Measurements from ENCODE around the gene SLC25A12. TPM values are rescaled to one million over a fixed set of nuclear protein-coding genes. Genes with fewer than 3 reads are reported as not detected.
"Not testable (repeated sequence)": the region's sequence is repeated elsewhere in the genome, so short reads cannot be mapped to it uniquely, and the experiment has no call there.

Gene SLC25A12
- total RNA-seq, 2 donors from 2014 or later, result 11.0 to 15.5 TPM

DNA sequence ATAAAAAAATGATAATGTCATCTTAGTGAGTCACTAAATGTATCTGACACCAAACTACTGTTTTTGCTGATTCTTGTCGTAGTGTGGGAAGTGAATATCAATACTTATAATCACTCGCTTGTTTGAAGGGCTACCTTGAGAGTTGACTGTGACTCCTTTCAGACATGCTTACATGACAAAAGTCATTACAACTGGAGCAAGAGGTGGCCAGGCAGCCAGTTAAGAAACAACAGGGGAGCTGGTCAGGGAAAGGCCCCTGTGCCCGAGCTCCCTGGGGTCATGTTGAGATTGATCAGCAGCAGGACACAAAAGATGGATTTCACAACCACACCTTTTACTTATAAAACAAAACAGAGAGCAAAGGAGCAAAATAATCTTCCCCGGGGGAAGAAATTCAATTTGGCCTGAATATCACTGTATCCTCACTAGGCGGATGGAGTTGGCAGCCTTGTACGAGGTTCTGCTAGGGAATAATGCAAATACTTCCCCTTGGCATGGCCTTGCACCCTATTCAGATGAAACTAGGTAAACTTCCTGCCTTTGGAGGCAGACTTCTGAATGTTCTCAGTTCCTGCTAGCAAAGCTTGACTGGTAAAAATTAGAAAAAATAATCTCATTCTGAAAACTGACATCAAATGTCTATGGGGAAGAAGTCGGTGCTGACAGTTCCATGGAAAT lies 105.6 kb downstream of the SLC25A12 start:
- peaks cover 5% of the 10 kb centered on the region for H3K36me3 Mint-ChIP-seq (ENCODE audit: low read depth)
- no peak overlapping the region for H3K27ac Mint-ChIP-seq
- no peaks in the 10 kb centered on the region for H3K27me3 Mint-ChIP-seq
- ATAC-seq, result no peak
- no peak overlapping the region for H3K4me3 Mint-ChIP-seq
- H3K9me3 ChIP-seq (ENCODE audit: control insufficient read depth, low read length, poor library complexity, severe bottlenecking), result no peaks in the 10 kb centered on the region
- no peaks in the 10 kb centered on the region for H3K4me1 Mint-ChIP-seq
- no peak for DNase-seq

DNA sequence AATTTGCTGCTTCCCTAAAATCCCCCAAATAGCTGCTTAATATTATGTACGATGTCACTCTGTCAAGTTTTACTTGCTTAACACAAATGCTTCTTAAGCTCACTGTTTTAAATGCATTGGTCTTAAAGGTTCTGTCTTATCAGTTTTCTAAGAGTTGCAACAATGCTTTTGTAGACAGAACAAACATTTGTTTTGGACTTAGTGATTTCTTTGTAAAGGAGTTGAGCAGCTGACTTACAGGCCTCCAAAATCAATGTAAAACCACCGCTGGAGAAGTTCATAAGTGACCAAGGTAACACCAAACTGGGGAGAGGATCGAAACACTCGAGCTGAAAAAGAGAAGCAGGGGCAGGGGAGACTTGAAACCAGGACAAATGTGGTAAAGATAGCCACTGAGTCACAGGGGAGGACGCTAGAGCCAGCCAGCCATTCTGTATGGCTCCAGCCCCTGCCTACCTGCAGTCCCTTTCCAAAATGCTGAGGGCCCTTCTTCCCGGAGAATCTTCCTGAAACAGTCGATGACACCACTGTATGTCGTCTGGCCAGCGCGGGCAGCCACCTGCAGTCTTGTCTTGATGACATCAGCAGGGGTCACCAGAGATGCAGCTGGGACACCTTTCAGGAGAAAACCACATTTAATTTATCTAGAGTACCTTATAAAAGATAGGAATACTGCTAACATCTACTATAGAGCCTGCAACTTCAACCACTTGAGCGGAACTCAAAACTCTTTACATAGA lies 106.5 kb downstream of the SLC25A12 start:
- H3K9me3 ChIP-seq (ENCODE audit: control insufficient read depth, low read length, poor library complexity, severe bottlenecking), result no peaks in the 10 kb centered on the region
- Mint-ChIP-seq H3K4me3 (no peak overlapping the region), H3K27ac (peak overlapping the region; percentile 4), H3K4me1 (no peaks in the 10 kb centered on the region), H3K27me3 (no peaks in the 10 kb centered on the region), H3K36me3 (ENCODE audit: low read depth) (peaks cover 3% of the 10 kb centered on the region)
- ATAC-seq, result no peak
- no peak for DNase-seq

DNA sequence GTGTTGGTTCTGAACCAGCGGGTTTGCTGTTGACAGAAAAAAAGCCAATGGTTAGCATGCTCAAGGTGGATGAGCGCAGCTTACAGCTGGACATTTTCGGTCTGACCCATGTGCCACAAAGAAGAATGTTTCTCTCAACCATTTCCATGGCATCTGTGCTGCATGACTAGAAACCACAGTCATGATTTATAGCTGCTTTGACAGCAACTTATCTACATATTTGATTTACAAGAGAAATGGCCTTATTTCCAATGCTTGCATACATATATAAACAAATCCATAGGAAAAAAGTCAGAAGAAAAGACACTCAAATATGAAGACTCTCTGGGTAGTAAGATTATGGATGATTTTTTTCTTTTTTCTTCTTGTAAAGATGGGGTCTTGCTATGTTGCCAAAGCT lies 108.6 kb downstream of the SLC25A12 start:
- H3K4me1 Mint-ChIP-seq, result no peaks in the 10 kb centered on the region
- ATAC-seq (no peak), DNase-seq (no peak)
- H3K27me3 Mint-ChIP-seq, result no peaks in the 10 kb centered on the region
- no peaks in the 10 kb centered on the region for H3K9me3 ChIP-seq (ENCODE audit: control insufficient read depth, low read length, poor library complexity, severe bottlenecking)
- no peak overlapping the region for H3K4me3 Mint-ChIP-seq
- peaks cover 3% of the 10 kb centered on the region for H3K36me3 Mint-ChIP-seq (ENCODE audit: low read depth)
- H3K27ac Mint-ChIP-seq, result no peak overlapping the region

DNA sequence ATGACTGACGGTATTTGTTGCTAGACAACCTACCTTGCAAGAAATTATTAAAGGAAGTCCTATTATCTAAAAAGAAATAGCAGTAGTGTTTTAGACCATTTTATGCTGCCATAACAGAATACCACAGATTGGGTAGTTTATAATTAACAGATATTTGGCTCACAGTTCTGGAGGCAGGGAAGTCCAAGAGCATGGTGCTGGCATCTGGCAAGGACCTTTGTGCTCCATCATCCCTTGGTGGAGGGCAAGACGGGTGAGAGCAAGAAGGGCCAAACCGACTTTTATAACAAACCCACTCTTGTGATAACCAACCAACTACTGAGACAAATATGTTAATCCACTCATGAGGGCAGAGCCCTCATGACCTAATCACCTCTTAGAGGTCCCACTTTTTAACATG lies 115.5 kb downstream of the SLC25A12 start:
- no peak overlapping the region for H3K27ac Mint-ChIP-seq
- no peaks in the 10 kb centered on the region for H3K4me1 Mint-ChIP-seq
- no peaks in the 10 kb centered on the region for H3K27me3 Mint-ChIP-seq

DNA sequence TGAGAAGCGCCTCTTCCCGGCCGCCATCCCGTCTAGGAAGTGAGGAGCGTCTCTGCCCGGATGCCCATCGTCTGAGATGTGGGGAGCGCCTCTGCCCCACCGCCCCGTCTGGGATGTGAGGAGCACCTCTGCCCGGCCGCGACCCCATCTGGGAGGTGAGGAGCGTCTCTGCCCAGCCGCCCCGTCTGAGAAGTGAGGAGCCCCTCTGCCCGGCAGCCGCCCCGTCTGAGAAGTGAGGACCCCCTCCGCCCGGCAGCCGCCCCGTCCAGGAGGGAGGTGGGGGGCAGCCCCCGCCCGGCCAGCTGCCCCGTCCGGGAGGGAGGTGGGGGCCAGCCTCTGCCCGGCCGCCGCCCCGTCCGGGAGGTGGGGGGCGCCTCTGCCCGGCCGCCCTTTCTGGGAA lies 119.5 kb downstream of the SLC25A12 start:
- DNase-seq; H3K27me3 Mint-ChIP-seq; H3K4me1 Mint-ChIP-seq; H3K4me3 Mint-ChIP-seq; ATAC-seq; H3K36me3 Mint-ChIP-seq (ENCODE audit: low read depth); H3K9me3 ChIP-seq (ENCODE audit: control insufficient read depth, low read length, poor library complexity, severe bottlenecking); H3K27ac Mint-ChIP-seq: not testable (repeated sequence)

More for the DNA sequence above, 115.5 kb downstream of the SLC25A12 start:
- peaks cover 3% of the 10 kb centered on the region for H3K36me3 Mint-ChIP-seq (ENCODE audit: low read depth)
- no peak overlapping the region for H3K4me3 Mint-ChIP-seq
- DNase-seq (no peak), ATAC-seq (no peak)
- no peaks in the 10 kb centered on the region for H3K9me3 ChIP-seq (ENCODE audit: control insufficient read depth, low read length, poor library complexity, severe bottlenecking)

DNA sequence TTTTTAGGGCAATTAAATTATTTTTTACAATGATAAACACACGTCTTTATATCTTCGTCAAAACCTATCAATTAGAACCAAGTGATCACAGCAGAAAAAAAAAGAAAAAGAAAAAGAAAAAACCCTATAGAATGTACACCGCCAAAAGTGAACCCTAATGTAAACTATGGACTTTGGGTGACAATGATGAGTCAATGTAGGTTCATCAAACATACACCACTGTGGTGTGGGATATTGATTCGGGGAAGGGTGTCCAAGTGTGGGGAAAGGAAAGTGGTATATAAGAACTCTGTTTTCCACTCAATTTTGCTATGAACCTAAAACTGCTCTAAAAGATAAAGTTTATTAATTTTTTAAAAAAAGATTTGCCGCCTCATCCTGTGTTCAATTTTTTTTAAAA lies 121.7 kb downstream of the SLC25A12 start:
- H3K36me3 Mint-ChIP-seq (ENCODE audit: low read depth), result peaks cover 3% of the 10 kb centered on the region
- DNase-seq (no peak), ATAC-seq (no peak)
- no peaks in the 10 kb centered on the region for H3K9me3 ChIP-seq (ENCODE audit: control insufficient read depth, low read length, poor library complexity, severe bottlenecking)
- no peaks in the 10 kb centered on the region for H3K27me3 Mint-ChIP-seq
- H3K4me1 Mint-ChIP-seq, result no peaks in the 10 kb centered on the region
- no peak overlapping the region for H3K4me3 Mint-ChIP-seq
- no peak overlapping the region for H3K27ac Mint-ChIP-seq

DNA sequence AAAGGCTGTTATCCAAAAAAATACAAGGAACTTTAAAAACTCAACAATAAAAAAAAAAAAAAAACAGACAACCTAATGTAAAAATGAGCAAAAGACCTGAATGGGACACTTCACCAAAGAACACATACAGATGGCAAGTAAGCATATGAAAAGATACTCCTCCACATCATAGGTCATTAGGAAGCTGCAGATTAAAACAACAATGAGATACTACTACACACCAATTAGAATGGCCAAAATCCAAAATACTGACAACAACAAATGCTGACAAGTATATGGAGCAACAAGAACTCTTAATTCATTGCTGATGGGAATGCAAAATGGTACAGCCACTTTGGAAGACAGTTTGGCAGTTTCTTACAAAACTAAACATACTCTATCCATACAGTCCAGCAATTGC lies 122.6 kb downstream of the SLC25A12 start:
- no peak for DNase-seq
- Mint-ChIP-seq H3K27me3 (no peaks in the 10 kb centered on the region), H3K4me1 (no peaks in the 10 kb centered on the region), H3K4me3 (no peak overlapping the region), H3K27ac (no peak overlapping the region), H3K36me3 (ENCODE audit: low read depth) (peaks cover 7% of the 10 kb centered on the region)
- no peaks in the 10 kb centered on the region for H3K9me3 ChIP-seq (ENCODE audit: control insufficient read depth, low read length, poor library complexity, severe bottlenecking)
- no peak for ATAC-seq

DNA sequence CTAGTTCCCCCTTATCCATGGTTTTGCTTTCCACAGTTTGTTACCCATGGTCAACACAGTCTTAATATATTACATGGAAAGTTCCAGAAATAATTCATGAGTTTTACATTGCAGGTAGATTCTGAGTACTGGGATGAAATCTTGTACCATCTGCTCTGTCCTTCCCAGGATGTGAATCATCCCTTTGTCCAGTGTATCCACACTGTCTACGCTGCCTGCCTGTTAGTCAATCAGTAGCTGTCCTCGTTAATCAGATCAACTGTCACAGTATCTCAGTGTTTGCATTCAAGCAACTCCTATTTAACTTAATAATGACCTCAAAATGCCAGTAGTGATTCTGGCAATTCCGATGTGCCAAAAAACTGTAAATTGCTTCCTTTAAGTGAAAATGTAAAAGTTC lies 130.4 kb downstream of the SLC25A12 start:
- Mint-ChIP-seq H3K4me3 (no peak overlapping the region), H3K4me1 (no peaks in the 10 kb centered on the region), H3K36me3 (ENCODE audit: low read depth) (peaks cover 10% of the 10 kb centered on the region), H3K27me3 (no peaks in the 10 kb centered on the region), H3K27ac (no peak overlapping the region)
- DNase-seq (no peak), ATAC-seq (no peak)
- no peaks in the 10 kb centered on the region for H3K9me3 ChIP-seq (ENCODE audit: control insufficient read depth, low read length, poor library complexity, severe bottlenecking)

DNA sequence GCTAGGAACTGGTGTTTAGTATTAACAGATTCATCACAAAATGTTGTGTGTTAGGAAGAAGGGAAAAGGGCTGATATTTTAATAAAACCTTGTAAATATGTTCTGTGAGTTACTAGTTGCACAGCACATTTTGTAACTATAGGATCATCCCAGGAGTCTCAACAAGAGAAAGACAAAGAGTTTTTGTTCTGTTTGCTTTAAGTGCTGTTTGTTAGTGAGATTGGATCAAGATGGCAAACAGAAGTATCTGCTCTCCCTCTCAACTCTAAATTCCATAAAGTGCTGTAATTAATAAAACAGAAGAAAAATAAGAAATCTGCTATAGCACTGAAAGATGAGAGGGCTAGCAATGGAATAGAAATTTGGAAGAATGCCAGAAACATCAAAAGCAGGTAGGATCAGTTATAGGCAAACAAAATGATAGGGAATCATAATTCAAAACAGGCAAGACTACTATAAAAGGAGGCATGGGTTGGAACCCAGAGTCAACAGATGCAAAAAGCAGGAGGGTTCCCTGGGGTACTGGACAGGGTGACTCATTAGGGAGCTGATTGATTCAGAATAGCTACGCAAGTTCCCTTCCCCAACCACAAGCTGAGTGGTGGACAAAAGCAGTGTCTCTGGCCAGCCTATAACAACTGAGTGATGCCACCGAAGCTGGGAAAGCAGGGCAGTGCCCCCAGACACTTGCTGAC lies 131.0 kb downstream of the SLC25A12 start:
- peaks cover 12% of the 10 kb centered on the region for H3K36me3 Mint-ChIP-seq (ENCODE audit: low read depth)
- no peak overlapping the region for H3K4me3 Mint-ChIP-seq

DNA sequence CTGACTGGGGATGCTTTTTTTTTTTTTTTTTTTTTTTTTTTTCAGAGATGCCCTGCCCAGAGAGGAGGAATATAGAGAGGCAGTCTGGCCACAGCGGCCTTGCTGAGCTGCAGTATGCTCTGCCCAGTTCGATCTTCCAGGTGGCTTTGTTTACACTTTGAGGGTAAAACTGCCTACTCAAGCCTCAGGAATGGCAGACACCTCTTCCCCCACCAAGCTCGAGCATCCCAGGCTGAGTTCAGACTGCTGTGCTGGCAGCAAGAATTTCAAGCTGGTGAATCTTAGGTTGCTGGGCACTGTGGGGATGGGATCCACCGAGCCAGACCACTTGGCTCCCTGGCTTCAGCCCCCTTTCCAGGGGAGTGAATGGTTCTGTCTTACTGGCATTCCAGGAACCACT lies 132.9 kb downstream of the SLC25A12 start:
- not testable (repeated sequence) for H3K9me3 ChIP-seq (ENCODE audit: control insufficient read depth, low read length, poor library complexity, severe bottlenecking); DNase-seq; H3K27me3 Mint-ChIP-seq; H3K36me3 Mint-ChIP-seq (ENCODE audit: low read depth); H3K27ac Mint-ChIP-seq; H3K4me3 Mint-ChIP-seq; H3K4me1 Mint-ChIP-seq; ATAC-seq

More for the DNA sequence above, 131.0 kb downstream of the SLC25A12 start:
- Mint-ChIP-seq H3K4me1 (no peaks in the 10 kb centered on the region), H3K27me3 (no peaks in the 10 kb centered on the region), H3K27ac (no peak overlapping the region)
- DNase-seq, result no peak
- no peaks in the 10 kb centered on the region for H3K9me3 ChIP-seq (ENCODE audit: control insufficient read depth, low read length, poor library complexity, severe bottlenecking)
- ATAC-seq, result no peak

DNA sequence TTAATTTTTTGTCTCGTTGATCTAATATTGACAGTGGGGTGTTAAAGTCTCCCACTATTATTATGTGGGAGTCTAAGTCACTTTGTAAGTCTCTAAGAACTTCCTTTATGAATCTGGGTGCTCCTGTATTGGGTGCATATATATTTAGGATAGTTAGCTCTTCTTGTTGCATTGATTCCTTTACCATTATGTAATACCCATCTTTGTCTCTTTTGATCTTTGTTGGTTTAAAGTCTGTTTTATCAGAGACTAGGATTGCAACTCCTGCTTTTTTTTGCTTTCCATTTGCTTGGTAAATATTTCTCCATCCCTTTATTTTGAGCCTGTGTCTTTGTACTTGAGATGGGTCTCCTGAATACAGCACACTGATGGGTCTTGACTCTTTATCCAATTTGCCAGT lies 135.3 kb downstream of the SLC25A12 start:
- ATAC-seq; H3K4me3 Mint-ChIP-seq; DNase-seq; H3K9me3 ChIP-seq (ENCODE audit: control insufficient read depth, low read length, poor library complexity, severe bottlenecking); H3K36me3 Mint-ChIP-seq (ENCODE audit: low read depth); H3K27ac Mint-ChIP-seq; H3K27me3 Mint-ChIP-seq; H3K4me1 Mint-ChIP-seq: not testable (repeated sequence)

DNA sequence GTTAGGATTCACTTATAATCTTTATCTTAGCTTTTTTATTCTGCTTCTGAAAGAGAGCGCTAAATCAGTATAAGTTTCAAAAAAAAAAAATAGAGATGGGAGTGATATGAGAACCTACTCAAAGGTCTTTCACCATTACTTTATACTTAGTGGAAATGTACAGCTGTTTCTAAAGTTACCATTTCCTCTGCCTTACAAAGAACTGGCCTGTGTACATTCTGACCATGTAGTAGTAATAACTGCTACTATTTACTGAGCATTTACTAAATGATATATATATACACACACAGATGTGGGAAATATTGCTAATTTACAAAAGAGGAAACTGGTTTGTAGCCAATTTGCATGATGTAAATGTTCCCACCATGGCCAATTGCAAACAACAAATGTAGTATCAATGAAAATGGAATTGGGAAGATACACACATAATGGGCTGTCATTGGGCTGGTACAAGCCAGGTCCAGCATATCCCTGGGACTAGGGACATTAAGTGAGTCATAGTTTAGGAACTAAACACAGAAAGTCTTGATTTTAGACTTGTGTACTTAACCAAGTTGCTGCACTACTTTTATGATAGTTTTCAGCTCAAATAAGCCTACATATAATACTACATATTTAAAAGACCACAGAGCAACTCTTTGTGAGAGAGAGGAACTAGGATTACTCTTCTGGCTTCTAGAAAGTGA lies 139.6 kb downstream of the SLC25A12 start:
- H3K9me3 ChIP-seq (ENCODE audit: control insufficient read depth, low read length, poor library complexity, severe bottlenecking), result no peaks in the 10 kb centered on the region
- Mint-ChIP-seq H3K4me1 (no peaks in the 10 kb centered on the region), H3K36me3 (ENCODE audit: low read depth) (peaks cover 8% of the 10 kb centered on the region), H3K4me3 (no peak overlapping the region), H3K27ac (no peak overlapping the region), H3K27me3 (no peaks in the 10 kb centered on the region)
- ATAC-seq (no peak), DNase-seq (no peak)

DNA sequence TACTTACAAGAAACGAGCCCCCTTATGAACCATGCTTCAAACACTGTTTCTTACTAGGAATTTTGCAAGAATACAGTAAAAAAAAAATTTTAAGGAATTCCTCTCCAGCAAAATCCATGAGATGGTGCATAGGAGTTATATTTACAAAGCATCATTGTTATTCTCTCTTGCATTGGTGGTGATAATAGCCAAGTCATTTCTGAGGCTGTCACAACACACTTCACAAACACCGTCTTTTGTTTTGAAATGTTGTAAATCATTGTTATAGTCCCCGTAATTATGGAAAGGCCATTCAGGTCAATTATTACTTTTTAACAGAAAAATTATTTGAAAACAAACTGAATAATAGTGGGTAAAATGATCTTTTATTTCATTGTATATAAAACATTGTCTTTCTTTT lies 146.7 kb downstream of the SLC25A12 start:
- Mint-ChIP-seq H3K4me3 (no peak overlapping the region), H3K36me3 (ENCODE audit: low read depth) (peaks cover 6% of the 10 kb centered on the region), H3K4me1 (peaks cover 6% of the 10 kb centered on the region), H3K27ac (no peak overlapping the region), H3K27me3 (no peaks in the 10 kb centered on the region)
- no peaks in the 10 kb centered on the region for H3K9me3 ChIP-seq (ENCODE audit: control insufficient read depth, low read length, poor library complexity, severe bottlenecking)
- no peak for ATAC-seq
- DNase-seq, result no peak

Data from T-helper 17 cell (primary cell).